Measurements from ENCODE around the gene FANCM.
"Not testable (repeated sequence)": the region's sequence is repeated elsewhere in the genome, so short reads cannot be mapped to it uniquely, and the experiment has no call there.

The FANCM gene

DNA sequence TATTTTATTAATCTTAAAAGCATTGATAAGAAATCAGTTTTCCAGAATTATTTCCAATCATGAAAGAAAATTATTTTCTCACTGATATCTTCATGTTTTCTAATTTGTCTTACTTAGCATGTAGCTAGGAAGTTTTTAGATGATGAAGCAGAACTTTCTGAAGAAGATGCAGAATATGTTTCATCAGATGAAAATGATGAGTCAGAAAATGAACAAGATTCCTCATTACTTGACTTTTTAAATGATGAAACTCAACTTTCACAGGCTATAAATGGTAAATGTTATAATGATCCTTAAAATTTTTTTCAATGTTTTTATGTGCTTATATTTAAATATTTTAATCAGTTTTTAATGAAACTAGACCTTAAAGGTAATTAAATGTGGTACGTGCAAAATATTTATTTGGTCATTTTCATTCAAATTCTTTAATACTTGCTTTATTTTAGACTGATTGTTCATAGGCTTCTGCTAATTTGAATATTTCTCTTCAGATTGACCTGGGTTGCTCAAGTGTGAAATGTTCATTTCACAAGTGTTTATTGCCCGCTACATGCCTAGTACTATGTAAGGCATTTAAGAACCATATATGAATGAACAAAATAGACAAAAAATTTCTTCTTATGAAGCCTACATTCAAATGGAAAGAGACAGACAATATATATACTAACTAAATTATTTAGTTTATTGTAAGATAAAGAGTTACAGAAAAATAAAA, 49.5 kb downstream of the FANCM start:
- H3K4me1 Mint-ChIP-seq (ENCODE audit: low read depth) = no peaks in the 10 kb centered on the region
- H3K4me3 Mint-ChIP-seq = no peak overlapping the region
- H3K27me3 Mint-ChIP-seq = no peaks in the 10 kb centered on the region
- H3K36me3 Mint-ChIP-seq (ENCODE audit: low read depth) = peaks cover 38% of the 10 kb centered on the region
- no peaks in the 10 kb centered on the region for H3K9me3 Mint-ChIP-seq
- H3K27ac Mint-ChIP-seq = no peak overlapping the region

DNA sequence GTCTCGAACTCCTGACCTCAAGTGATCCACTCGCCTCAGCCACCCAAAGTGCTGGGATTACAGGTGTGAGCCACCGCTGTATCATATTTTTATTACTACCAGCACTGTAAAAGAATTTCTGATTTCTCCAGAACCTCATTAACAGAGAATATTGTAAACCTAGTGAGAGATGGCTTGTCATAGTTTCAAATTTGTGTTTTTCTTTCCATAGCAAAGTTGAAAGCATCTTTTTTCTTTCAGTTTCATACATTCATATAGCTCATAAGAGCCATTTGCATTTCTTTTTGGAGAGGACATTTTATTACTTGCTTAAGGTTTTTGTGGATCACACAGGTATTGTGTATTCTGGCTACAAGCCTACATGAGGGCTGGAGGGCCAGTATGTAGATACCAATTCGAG, 59.2 kb downstream of the FANCM start:
- Mint-ChIP-seq H3K27ac (no peak overlapping the region), H3K9me3 (no peaks in the 10 kb centered on the region), H3K4me3 (no peak overlapping the region), H3K27me3 (no peaks in the 10 kb centered on the region), H3K36me3 (ENCODE audit: low read depth) (peaks cover 30% of the 10 kb centered on the region), H3K4me1 (ENCODE audit: low read depth) (peaks cover 9% of the 10 kb centered on the region)

DNA sequence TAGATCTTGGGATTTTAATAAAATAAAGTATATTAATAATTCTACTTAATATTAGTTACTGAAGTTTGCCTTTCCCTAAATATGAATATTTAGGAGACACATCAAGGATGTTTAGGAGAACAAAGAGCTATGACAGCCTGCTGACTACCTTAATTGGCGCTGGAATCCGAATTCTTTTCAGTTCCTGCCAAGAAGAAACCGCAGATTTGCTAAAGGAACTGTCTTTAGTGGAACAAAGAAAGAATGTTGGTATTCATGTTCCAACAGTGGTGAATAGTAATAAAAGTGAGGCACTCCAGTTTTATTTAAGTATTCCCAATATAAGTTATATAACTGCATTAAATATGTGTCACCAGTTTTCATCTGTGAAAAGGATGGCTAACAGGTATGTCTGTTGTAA, 62.8 kb downstream of the FANCM start:
- H3K27ac Mint-ChIP-seq = no peak overlapping the region
- H3K4me1 Mint-ChIP-seq (ENCODE audit: low read depth) = peaks cover 9% of the 10 kb centered on the region
- no peaks in the 10 kb centered on the region for H3K9me3 Mint-ChIP-seq
- peaks cover 31% of the 10 kb centered on the region for H3K36me3 Mint-ChIP-seq (ENCODE audit: low read depth)
- H3K27me3 Mint-ChIP-seq = no peaks in the 10 kb centered on the region
- H3K4me3 Mint-ChIP-seq = no peak overlapping the region

DNA sequence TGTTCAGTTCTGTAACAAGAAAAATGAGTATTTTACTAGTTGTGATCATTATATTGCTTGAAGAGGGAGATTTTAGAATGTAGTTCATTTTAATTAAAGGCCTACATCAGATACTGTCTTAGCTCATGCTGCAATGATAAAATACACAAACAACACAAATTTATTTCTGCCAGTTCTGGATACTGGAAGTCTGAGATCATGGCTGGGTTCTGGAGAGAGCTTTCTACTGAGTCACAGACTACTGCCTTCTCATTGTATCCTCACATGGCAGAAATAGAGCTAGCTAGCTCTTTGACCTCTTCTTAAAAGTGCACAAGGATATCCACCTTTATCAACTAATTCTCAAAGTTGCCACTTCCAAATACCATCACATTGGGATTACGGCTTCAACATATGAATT, 63.5 kb downstream of the FANCM start:
- Mint-ChIP-seq H3K9me3 (no peaks in the 10 kb centered on the region), H3K36me3 (ENCODE audit: low read depth) (peaks cover 31% of the 10 kb centered on the region), H3K4me3 (no peak overlapping the region), H3K4me1 (ENCODE audit: low read depth) (peaks cover 9% of the 10 kb centered on the region), H3K27me3 (no peaks in the 10 kb centered on the region), H3K27ac (no peak overlapping the region)

DNA sequence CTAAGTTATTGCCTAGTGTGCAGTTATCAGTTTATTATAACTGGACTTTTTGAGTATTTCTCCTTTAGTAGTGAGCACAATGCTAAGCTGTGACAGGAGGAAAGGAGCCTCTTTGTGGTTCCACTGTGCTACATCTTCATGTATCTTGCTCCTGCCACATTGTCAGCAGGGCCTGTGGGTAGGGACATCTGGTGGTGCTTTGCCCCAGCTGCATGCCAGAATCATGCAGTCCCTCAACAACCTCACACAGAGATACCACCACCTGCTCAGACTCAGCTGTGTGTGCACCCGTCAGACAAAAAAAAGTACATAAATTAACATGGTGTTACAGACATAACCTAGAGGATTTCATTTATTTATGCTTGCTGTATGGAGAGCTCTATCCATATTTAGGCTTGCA, 66.2 kb downstream of the FANCM start:
- Mint-ChIP-seq H3K9me3 (no peaks in the 10 kb centered on the region), H3K27me3 (no peaks in the 10 kb centered on the region), H3K27ac (no peak overlapping the region), H3K4me3 (no peak overlapping the region), H3K4me1 (ENCODE audit: low read depth) (no peaks in the 10 kb centered on the region), H3K36me3 (ENCODE audit: low read depth) (peaks cover 35% of the 10 kb centered on the region)

DNA sequence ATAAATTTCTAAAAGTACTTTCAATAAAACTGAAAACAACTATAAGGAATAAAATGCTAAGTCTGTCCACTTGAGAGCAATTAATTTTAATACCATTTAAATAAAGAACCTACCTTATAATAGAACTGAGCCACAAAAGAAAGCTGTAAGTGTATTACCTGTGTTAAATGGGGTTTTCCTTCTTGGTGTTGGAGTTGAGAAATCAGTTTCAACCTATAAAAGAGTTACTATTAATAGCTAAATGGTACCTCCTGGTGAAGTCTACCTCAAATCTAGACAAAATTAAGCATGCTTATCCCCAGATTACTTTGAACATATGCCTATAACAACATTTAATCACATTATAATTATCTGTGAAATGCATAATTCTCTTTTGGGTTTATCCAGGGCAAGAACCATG, 68.5 kb downstream of the FANCM start:
- Mint-ChIP-seq H3K9me3 (no peaks in the 10 kb centered on the region), H3K4me3 (no peak overlapping the region), H3K27ac (no peak overlapping the region), H3K4me1 (ENCODE audit: low read depth) (no peaks in the 10 kb centered on the region), H3K27me3 (no peaks in the 10 kb centered on the region), H3K36me3 (ENCODE audit: low read depth) (peaks cover 44% of the 10 kb centered on the region)

DNA sequence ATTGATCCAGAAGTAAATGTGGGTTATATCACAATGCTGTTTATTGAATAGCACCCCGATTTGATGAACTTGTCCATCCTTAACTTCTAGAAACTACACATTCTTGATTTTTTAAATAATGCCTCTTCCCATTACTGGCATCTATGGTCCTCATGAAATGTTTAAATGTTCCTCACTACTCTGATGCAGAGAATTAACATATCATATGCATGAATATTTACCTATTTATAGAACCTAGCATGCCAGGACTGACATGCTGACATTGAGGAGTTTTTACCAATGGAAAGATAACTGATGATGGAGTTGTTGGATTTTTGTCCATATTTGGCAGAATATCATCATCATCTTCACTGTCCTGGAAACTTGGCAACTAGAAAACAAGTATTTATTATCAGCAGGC, 74.4 kb downstream of the FANCM start:
- Mint-ChIP-seq H3K4me3 (no peak overlapping the region), H3K4me1 (ENCODE audit: low read depth) (no peaks in the 10 kb centered on the region), H3K36me3 (ENCODE audit: low read depth) (peaks cover 71% of the 10 kb centered on the region), H3K9me3 (no peaks in the 10 kb centered on the region), H3K27ac (no peak overlapping the region), H3K27me3 (no peaks in the 10 kb centered on the region)

DNA sequence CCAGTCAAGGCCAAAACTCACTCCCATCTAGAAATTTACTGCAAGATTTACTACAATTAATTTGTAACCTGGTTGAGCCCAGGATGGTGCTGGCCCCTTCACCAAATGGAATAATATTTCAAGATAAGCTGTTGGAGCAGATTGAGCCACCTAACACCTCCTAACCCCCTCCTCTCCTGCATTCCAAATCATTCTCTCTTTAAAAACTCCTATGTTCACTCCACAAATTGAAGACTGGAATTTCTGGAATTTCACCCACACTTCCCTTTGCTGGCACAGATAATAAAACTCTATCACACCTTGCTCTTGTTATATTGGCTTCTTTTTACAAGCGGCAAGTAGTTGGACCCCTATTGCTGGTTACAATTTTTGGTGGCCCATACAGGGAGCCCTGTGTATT, 75.6 kb downstream of the FANCM start:
- Mint-ChIP-seq H3K36me3 (ENCODE audit: low read depth) (peaks cover 67% of the 10 kb centered on the region), H3K4me1 (ENCODE audit: low read depth) (no peaks in the 10 kb centered on the region), H3K9me3 (no peaks in the 10 kb centered on the region)

DNA sequence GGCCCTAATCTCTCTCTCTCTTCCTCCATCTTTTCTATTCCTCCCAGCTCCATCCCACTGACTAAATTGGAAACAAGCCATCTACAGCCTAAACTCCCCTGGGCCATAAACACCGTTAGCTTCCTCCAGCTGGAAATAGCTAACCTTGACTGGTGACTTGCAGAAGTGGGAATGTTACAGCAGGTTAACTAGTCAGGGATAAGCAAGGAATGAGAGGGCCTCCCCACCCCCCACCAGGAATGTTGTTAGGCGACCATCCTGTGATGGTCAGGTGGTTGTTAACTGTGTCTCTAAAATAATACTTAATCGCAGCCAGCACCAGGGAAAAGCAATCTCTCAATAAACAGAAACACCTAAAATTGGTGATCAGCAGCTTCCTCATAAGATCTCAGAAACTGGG, 76.5 kb downstream of the FANCM start:
- H3K36me3 Mint-ChIP-seq (ENCODE audit: low read depth) = peaks cover 67% of the 10 kb centered on the region
- H3K4me1 Mint-ChIP-seq (ENCODE audit: low read depth) = no peaks in the 10 kb centered on the region
- H3K4me3 Mint-ChIP-seq = no peak overlapping the region
- no peaks in the 10 kb centered on the region for H3K27me3 Mint-ChIP-seq
- no peak overlapping the region for H3K27ac Mint-ChIP-seq
- no peaks in the 10 kb centered on the region for H3K9me3 Mint-ChIP-seq

More for the DNA sequence above, 75.6 kb downstream of the FANCM start:
- no peaks in the 10 kb centered on the region for H3K27me3 Mint-ChIP-seq
- H3K4me3 Mint-ChIP-seq = no peak overlapping the region
- no peak overlapping the region for H3K27ac Mint-ChIP-seq

DNA sequence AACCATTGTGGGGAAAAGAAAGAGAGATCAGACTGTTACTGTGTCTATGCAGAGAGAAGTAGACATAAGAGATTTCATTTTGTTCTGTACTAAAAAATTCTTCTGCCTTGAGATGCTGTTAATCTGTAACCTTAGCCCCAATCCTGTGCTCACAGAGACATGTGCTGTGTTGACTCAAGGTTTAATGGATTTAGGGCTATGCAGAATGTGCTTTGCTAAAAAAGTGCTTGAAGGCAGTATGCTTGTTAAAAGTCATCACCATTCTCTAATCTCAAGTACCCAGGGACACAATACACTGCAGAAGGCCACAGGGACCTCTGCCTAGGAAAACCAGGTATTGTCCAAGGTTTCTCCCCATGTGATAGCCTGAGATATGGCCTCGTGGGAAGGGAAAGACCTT, 78.0 kb downstream of the FANCM start:
- H3K36me3 Mint-ChIP-seq (ENCODE audit: low read depth) = peaks cover 67% of the 10 kb centered on the region
- H3K27ac Mint-ChIP-seq; H3K27me3 Mint-ChIP-seq; H3K4me3 Mint-ChIP-seq; H3K4me1 Mint-ChIP-seq (ENCODE audit: low read depth); H3K9me3 Mint-ChIP-seq: not testable (repeated sequence)

DNA sequence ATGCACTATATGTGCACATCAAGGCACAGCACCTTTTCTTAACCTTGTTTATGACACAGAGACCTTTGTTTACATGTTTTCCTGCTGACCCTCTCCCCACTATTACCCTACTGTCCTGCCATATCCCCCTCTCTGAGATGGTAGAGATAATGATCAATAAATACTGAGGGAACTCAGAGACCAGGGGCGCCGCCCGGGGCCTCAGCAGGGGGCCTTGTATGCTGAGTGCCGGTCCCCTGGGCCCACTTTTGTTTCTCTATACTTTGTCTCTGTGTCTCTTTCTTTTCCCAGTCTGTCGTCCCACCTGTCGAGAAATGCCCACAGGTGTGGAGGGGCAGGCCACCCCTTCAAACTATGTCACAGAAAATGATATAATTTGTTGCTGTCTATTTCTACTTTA, 78.6 kb downstream of the FANCM start:
- H3K27ac Mint-ChIP-seq; H3K4me3 Mint-ChIP-seq; H3K4me1 Mint-ChIP-seq (ENCODE audit: low read depth); H3K9me3 Mint-ChIP-seq; H3K27me3 Mint-ChIP-seq: not testable (repeated sequence)
- peaks cover 67% of the 10 kb centered on the region for H3K36me3 Mint-ChIP-seq (ENCODE audit: low read depth)

DNA sequence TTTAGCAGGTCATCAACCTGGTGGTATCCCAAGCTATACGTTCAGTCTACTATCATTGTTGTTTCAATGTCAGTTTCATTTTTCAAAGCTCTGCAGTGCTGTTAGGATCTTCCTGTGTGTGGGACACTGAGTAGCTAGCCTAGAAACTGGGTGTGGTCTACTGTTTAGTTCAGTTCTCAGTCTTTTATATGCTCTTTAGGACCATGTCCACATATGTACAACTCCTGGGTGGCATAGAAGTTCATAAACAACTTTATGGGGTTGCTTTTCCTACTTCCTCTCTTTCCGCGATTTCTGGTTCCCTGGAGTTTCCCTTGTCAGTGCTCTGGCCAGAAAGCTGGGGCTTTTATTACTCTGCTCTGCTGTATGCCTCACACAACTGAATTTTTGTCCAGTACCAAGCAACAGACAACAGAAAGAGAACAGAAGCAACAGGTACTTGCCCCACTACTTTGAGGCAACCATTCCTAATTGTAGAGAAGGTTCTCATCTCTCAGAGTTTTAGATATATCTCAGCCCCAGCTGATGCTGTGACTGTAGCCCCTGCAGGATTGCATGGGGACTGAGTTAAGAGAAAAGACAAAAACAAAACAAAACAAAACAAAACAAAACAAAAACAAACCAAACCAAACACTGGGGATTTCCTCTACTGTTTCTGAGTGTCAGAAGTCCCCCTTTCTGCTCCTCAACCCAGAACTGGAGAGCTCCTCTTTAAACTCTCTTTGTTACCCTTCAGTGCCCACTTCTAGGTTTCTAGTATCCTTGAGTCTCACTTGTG, 86.9 kb downstream of the FANCM start:
- Mint-ChIP-seq H3K27ac (peak overlapping the region; percentile 31), H3K4me3 (no peak overlapping the region), H3K36me3 (ENCODE audit: low read depth) (peaks cover 68% of the 10 kb centered on the region)

DNA sequence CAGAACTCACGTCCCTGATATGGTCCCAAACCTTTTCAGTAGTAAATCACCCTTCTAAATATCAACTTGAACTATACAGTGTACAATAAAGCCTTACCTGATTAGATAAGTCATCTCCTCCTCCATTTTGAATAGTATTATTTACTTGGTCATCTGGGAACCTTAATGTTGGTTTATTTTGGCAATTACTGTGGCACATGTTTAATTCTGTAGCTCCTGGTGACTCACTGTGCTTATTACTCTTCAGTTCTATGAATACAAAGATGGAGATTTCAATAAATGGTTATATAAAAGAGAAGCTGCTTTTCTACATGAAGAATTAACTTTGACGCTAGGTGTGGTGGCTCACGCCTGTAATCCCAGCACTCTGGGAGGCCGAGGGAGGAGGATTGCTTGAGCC, 91.8 kb downstream of the FANCM start:
- peaks cover 7% of the 10 kb centered on the region for H3K4me1 Mint-ChIP-seq (ENCODE audit: low read depth)

More for the DNA sequence above, 86.9 kb downstream of the FANCM start:
- Mint-ChIP-seq H3K4me1 (ENCODE audit: low read depth) (peaks cover 7% of the 10 kb centered on the region), H3K9me3 (no peaks in the 10 kb centered on the region), H3K27me3 (no peaks in the 10 kb centered on the region)

DNA sequence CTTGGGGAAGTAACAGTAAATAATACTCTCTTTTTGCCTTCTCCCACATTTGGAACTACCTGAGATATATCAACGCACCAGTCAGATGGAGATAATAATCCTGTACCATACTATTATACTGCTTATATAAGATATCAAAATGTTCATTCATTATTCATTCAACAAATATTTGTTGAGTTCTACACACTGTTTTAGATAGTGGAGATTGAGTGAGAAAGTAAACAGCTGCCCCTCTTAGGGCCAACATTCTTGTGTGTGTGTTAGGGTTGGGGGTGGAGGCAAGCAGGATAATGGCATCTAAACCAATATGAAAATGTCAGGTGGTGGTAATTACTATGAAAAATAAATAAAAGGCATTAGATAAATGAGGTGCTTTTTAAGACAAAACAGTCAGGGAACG, 103.3 kb downstream of the FANCM start:
- peaks cover 27% of the 10 kb centered on the region for H3K36me3 Mint-ChIP-seq (ENCODE audit: low read depth)
- H3K4me3 Mint-ChIP-seq = no peak overlapping the region
- H3K4me1 Mint-ChIP-seq (ENCODE audit: low read depth) = no peaks in the 10 kb centered on the region
- no peak overlapping the region for H3K27ac Mint-ChIP-seq
- H3K27me3 Mint-ChIP-seq = no peaks in the 10 kb centered on the region
- no peaks in the 10 kb centered on the region for H3K9me3 Mint-ChIP-seq

More for the DNA sequence above, 91.8 kb downstream of the FANCM start:
- peaks cover 76% of the 10 kb centered on the region for H3K36me3 Mint-ChIP-seq (ENCODE audit: low read depth)
- no peaks in the 10 kb centered on the region for H3K27me3 Mint-ChIP-seq
- H3K4me3 Mint-ChIP-seq = no peak overlapping the region
- no peaks in the 10 kb centered on the region for H3K9me3 Mint-ChIP-seq
- H3K27ac Mint-ChIP-seq = no peak overlapping the region

DNA sequence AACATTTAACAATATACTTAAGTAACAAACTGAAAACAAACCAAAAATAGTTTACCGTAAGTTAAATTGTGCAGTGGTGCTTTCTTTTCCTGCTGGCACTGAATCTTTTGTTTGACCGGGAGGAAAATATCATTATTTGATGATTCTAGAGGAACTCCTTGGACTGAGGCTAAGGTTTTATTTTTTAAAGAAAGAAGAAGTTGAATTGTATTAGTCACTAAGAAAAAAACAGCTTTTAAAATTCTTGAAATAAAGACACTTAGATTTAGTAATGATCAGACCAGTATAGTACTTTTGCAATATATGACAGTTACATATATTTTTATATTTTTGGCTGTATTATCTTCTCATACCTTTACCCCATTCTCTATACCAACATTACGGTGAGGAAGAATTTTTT, 107.0 kb downstream of the FANCM start:
- Mint-ChIP-seq H3K4me3 (no peak overlapping the region), H3K27me3 (no peaks in the 10 kb centered on the region), H3K9me3 (no peaks in the 10 kb centered on the region), H3K36me3 (ENCODE audit: low read depth) (peaks cover 15% of the 10 kb centered on the region), H3K4me1 (ENCODE audit: low read depth) (no peaks in the 10 kb centered on the region), H3K27ac (no peak overlapping the region)

DNA sequence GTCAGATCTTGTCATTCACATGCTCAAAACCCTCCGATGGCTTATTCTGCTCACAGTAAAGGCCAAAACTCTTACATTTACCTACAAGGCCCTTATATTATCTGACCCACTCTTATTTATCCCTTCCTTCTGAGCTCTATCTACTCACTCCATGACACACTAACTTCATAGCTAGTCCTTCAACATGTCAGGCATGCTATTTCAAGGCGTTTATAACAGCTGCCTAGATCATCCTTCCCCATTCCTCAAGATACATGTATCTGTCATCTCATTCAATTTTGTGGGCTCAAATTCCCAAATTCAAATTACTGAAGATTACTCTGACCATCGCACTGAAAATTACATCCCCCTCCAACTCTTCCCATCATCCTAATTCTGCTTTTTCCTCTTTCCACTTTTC, 110.4 kb downstream of the FANCM start:
- H3K9me3 Mint-ChIP-seq = no peaks in the 10 kb centered on the region
- peaks cover 13% of the 10 kb centered on the region for H3K4me1 Mint-ChIP-seq (ENCODE audit: low read depth)

More for the DNA sequence above, 110.4 kb downstream of the FANCM start:
- no peak overlapping the region for H3K27ac Mint-ChIP-seq
- no peak overlapping the region for H3K4me3 Mint-ChIP-seq
- H3K27me3 Mint-ChIP-seq = no peaks in the 10 kb centered on the region
- peaks cover 22% of the 10 kb centered on the region for H3K36me3 Mint-ChIP-seq (ENCODE audit: low read depth)

All from stimulated activated naive CD8-positive, alpha-beta T cell treated with anti-CD3 and anti-CD28 coated beads, Interleukin-15, Interleukin-2, amounts not matched to agents 100 ng/mL and 50 ng/mL, for 24 hours (primary cell).